Measurements from ENCODE around the gene SNX10.

The SNX10 gene

GRCh38 chr7:26372704-26373103, 81.0 kb downstream of the SNX10 start:
- DNase-seq: no peak

- no peak for DNase-seq
Observed at GRCh38 chr7:26374647-26375373, 83.1 kb downstream of the SNX10 start.

GRCh38 chr7:26375726-26376174, 84.1 kb downstream of the SNX10 start:
- DNase-seq: no peak

- no peak for DNase-seq
Observed at GRCh38 chr7:26376175-26376917, 84.7 kb downstream of the SNX10 start.

- no peak for DNase-seq
Observed at GRCh38 chr7:26378016-26378415, 86.4 kb downstream of the SNX10 start.

GRCh38 chr7:26379711-26380110, 88.0 kb downstream of the SNX10 start:
- DNase-seq: no peak

- DNase-seq: no peak
Observed at GRCh38 chr7:26381476-26382353, 90.1 kb downstream of the SNX10 start.

GRCh38 chr7:26385240-26385639, 93.6 kb downstream of the SNX10 start:
- no peak for DNase-seq

- no peak for DNase-seq
Observed at GRCh38 chr7:26387731-26388130, 96.1 kb downstream of the SNX10 start.

GRCh38 chr7:26388256-26388655, 96.6 kb downstream of the SNX10 start:
- no peak for DNase-seq

GRCh38 chr7:26390016-26390415, 98.4 kb downstream of the SNX10 start:
- DNase-seq: no peak

- no peak for DNase-seq
Observed at GRCh38 chr7:26393818-26394217, 102.2 kb downstream of the SNX10 start.

- DNase-seq: no peak
Observed at GRCh38 chr7:26397332-26397731, 105.7 kb downstream of the SNX10 start.

- DNase-seq: no peak
Observed at GRCh38 chr7:26397796-26398426, 106.2 kb downstream of the SNX10 start.

GRCh38 chr7:26398427-26398755, 106.7 kb downstream of the SNX10 start:
- no peak for DNase-seq

GRCh38 chr7:26398756-26399509, 107.3 kb downstream of the SNX10 start:
- no peak for DNase-seq

GRCh38 chr7:26399736-26400135, 108.1 kb downstream of the SNX10 start:
- DNase-seq: no peak

GRCh38 chr7:26403640-26404039, 112.0 kb downstream of the SNX10 start:
- DNase-seq: no peak

- DNase-seq: no peak
Observed at GRCh38 chr7:26404189-26404996, 112.7 kb downstream of the SNX10 start.

GRCh38 chr7:26406433-26406832, 114.8 kb downstream of the SNX10 start:
- DNase-seq: no peak
